HepG2 (cell line): ENCODE data around the gene ZBTB7B.

Source experiments
- GATAD1 ChIP-seq: IDR thresholded peaks from 2 replicates; pipeline ENCODE4 v1.6.1; 2016; ENCODE audit warnings: missing genetic modification reagents, missing compliant biosample characterization
- MTA3 ChIP-seq: sonication (generic); formaldehyde crosslinking; IDR thresholded peaks from 2 replicates; pipeline ENCODE4 v1.4.0; 2020; ENCODE audit warnings: missing genetic modification reagents
- MYC ChIP-seq: sonication (generic); formaldehyde crosslinking; IDR thresholded peaks from 2 replicates; pipeline ENCODE4 v1.9.0; 2021; ENCODE audit warnings: missing genetic modification reagents, borderline replicate concordance
- RFXAP ChIP-seq: sonication (generic); formaldehyde crosslinking; IDR thresholded peaks from 2 replicates; pipeline ENCODE4 v1.4.0; 2020; ENCODE audit warnings: missing genetic modification reagents, borderline replicate concordance
- SRSF1 ChIP-seq: fragments of 200-400 bp; formaldehyde crosslinking; optimal IDR thresholded peaks from 2 replicates; pipeline ENCODE3; 2017; ENCODE audit warnings: mild to moderate bottlenecking, low read depth, low read length, moderate library complexity
- YY1 ChIP-seq: IDR thresholded peaks from 2 replicates; pipeline ENCODE4 v1.6.1; 2011; ENCODE audit warnings: low read length, low read depth, moderate library complexity, mild to moderate bottlenecking; ENCODE audit not compliant: insufficient read depth, insufficient replicate concordance
- ZBTB8A ChIP-seq: sonication (generic); formaldehyde crosslinking; IDR thresholded peaks from 2 replicates; pipeline ENCODE4 v1.4.0; 2020; ENCODE audit warnings: mild to moderate bottlenecking, low read depth, missing genetic modification reagents, borderline replicate concordance
- ZMAT3 ChIP-seq: sonication (generic); formaldehyde crosslinking; conservative IDR thresholded peaks from 2 replicates; pipeline ENCODE4 v1.7.0; 2021; ENCODE audit warnings: missing genetic modification reagents
- ZNF205 ChIP-seq: IDR thresholded peaks from 2 replicates; pipeline ENCODE4 v1.6.1; 2018; ENCODE audit warnings: missing biosample characterization, missing genetic modification reagents
- ZNF24 ChIP-seq: fragments of 450-650 bp; IDR thresholded peaks from 2 replicates; pipeline ENCODE4 v1.6.1; 2017; ENCODE audit warnings: antibody characterized with exemption, mild to moderate bottlenecking
- ZNF709 ChIP-seq: sonication (generic); formaldehyde crosslinking; IDR thresholded peaks from 2 replicates; pipeline ENCODE4 v1.5.0; 2020; ENCODE audit warnings: mild to moderate bottlenecking, missing genetic modification reagents
- ZSCAN29 ChIP-seq: sonication (generic); formaldehyde crosslinking; conservative IDR thresholded peaks from 2 replicates; pipeline ENCODE4 v1.4.0; 2020; ENCODE audit warnings: mild to moderate bottlenecking, missing genetic modification reagents
- TF ChIP-seq, protein P1 (sequence below): sonication (generic); formaldehyde crosslinking; IDR thresholded peaks from 2 replicates; pipeline ENCODE4 v1.5.0; 2020; ENCODE audit warnings: mild to moderate bottlenecking, missing genetic modification reagents, moderate library complexity
- TF ChIP-seq, protein P2 (sequence below): sonication (generic); formaldehyde crosslinking; IDR thresholded peaks from 2 replicates; pipeline ENCODE4 v1.4.0; 2020; ENCODE audit warnings: missing genetic modification reagents

DNA sequence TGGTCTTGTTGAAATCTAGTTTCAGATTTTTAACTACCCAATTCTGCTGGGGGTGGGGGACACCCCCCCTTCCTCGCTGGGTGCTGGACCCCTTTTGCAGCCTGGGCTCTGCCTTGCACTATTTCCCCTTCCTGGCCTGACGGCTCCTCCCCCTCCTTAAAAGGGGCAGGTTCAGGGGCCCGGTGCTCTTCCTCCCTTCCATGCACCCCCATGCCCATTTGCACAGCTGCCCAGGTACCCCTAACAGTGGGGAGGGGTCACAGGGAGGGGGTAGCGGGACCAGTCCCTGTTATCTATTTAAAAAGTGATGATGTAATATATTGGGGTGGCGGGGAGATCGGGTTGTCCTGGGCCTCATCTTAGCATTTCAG is 15.3 kb downstream of the ZBTB7B start:
- TF ChIP-seq ZSCAN29 (CRISPR knock-in tag) (no peak), YY1 (no peak), ZNF24 (no peak), ZNF205 (CRISPR knock-in tag) (no peak), SRSF1 (no peak), MTA3 (no peak), ZNF709 (no peak), RFXAP (CRISPR knock-in tag) (no peak), GATAD1 (CRISPR knock-in tag) (no peak), ZMAT3 (no peak), MYC (no peak), ZBTB8A (CRISPR knock-in tag) (no peak)
- TF ChIP-seq, protein P1, sequence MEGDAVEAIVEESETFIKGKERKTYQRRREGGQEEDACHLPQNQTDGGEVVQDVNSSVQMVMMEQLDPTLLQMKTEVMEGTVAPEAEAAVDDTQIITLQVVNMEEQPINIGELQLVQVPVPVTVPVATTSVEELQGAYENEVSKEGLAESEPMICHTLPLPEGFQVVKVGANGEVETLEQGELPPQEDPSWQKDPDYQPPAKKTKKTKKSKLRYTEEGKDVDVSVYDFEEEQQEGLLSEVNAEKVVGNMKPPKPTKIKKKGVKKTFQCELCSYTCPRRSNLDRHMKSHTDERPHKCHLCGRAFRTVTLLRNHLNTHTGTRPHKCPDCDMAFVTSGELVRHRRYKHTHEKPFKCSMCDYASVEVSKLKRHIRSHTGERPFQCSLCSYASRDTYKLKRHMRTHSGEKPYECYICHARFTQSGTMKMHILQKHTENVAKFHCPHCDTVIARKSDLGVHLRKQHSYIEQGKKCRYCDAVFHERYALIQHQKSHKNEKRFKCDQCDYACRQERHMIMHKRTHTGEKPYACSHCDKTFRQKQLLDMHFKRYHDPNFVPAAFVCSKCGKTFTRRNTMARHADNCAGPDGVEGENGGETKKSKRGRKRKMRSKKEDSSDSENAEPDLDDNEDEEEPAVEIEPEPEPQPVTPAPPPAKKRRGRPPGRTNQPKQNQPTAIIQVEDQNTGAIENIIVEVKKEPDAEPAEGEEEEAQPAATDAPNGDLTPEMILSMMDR, result no peak
- TF ChIP-seq, protein P2, sequence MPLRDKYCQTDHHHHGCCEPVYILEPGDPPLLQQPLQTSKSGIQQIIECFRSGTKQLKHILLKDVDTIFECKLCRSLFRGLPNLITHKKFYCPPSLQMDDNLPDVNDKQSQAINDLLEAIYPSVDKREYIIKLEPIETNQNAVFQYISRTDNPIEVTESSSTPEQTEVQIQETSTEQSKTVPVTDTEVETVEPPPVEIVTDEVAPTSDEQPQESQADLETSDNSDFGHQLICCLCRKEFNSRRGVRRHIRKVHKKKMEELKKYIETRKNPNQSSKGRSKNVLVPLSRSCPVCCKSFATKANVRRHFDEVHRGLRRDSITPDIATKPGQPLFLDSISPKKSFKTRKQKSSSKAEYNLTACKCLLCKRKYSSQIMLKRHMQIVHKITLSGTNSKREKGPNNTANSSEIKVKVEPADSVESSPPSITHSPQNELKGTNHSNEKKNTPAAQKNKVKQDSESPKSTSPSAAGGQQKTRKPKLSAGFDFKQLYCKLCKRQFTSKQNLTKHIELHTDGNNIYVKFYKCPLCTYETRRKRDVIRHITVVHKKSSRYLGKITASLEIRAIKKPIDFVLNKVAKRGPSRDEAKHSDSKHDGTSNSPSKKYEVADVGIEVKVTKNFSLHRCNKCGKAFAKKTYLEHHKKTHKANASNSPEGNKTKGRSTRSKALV, result no peak
